SIG-M5 treated with dmso at 0.1 percent for 504 hours (cell line): Measurements from ENCODE around the gene MEIS1.

Source experiments
- DNase-seq: peaks from one replicate; lab custom pipeline; 2025; ENCODE audit not compliant: unreplicated experiment; lab: John Stamatoyannopoulos, UW

Gene MEIS1

GRCh38 chr2:66579186-66580126 lies 144.5 kb downstream of the MEIS1 start:
- DNase-seq, result no peak

- DNase-seq, result no peak
Observed at GRCh38 chr2:66580166-66581049, 145.5 kb downstream of the MEIS1 start.

- DNase-seq, result no peak
Observed at GRCh38 chr2:66581339-66582103, 146.6 kb downstream of the MEIS1 start.

GRCh38 chr2:66582104-66582986 lies 147.4 kb downstream of the MEIS1 start:
- DNase-seq, result no peak

- DNase-seq, result no peak
Observed at GRCh38 chr2:66582987-66583880, 148.3 kb downstream of the MEIS1 start.

GRCh38 chr2:66583881-66584280 lies 149.0 kb downstream of the MEIS1 start:
- DNase-seq, result no peak

GRCh38 chr2:66585587-66585986 lies 150.7 kb downstream of the MEIS1 start:
- DNase-seq, result no peak

GRCh38 chr2:66587216-66587615 lies 152.3 kb downstream of the MEIS1 start:
- DNase-seq, result no peak

GRCh38 chr2:66594001-66594400 lies 159.1 kb downstream of the MEIS1 start:
- DNase-seq, result no peak

- no peak for DNase-seq
Observed at GRCh38 chr2:66595556-66595955, 160.6 kb downstream of the MEIS1 start.

- DNase-seq, result no peak
Observed at GRCh38 chr2:66596256-66596655, 161.3 kb downstream of the MEIS1 start.

GRCh38 chr2:66601624-66602023 lies 166.7 kb downstream of the MEIS1 start:
- DNase-seq, result no peak

- no peak for DNase-seq
Observed at GRCh38 chr2:66602341-66602740, 167.4 kb downstream of the MEIS1 start.

GRCh38 chr2:66604326-66604725 lies 169.4 kb downstream of the MEIS1 start:
- DNase-seq, result no peak

- DNase-seq, result no peak
Observed at GRCh38 chr2:66604976-66605375, 170.1 kb downstream of the MEIS1 start.

GRCh38 chr2:66607152-66607551 lies 172.2 kb downstream of the MEIS1 start:
- no peak for DNase-seq
